Keratinocyte (primary cell): Measurements from ENCODE around the gene NLGN4X. TPM values are rescaled to one million over a fixed set of nuclear protein-coding genes. Genes with fewer than 3 reads are reported as not detected.

Experiments
- DNase-seq: peaks from one replicate; pipeline ENCODE4 v3.0.0-alpha.2; 2011; ENCODE audit warnings: low read depth, missing footprints, low spot score
- FAIRE-seq: peaks from 2 replicates; lab custom pipeline; 2011; peaks lifted over from hg19 to GRCh38; lab: Jason Lieb, UNC
- H2AFZ ChIP-seq: 2 replicates; pipeline ENCODE4 v1.6.0; 2012; ENCODE audit warnings: low read length, control low read depth, inconsistent platforms; ENCODE audit not compliant: control insufficient read depth
- H3K27ac ChIP-seq: 2 replicates; pipeline ENCODE4 v1.5.1; 2011; ENCODE audit warnings: low read length; ENCODE audit not compliant: control insufficient read depth, insufficient read depth
- H3K27me3 ChIP-seq: 3 replicates; pipeline ENCODE4 v1.6.0; 2011; ENCODE audit warnings: low read length; ENCODE audit not compliant: control insufficient read depth, insufficient read depth; ENCODE audit errors: extremely low read depth
- H3K36me3 ChIP-seq, 2 experiments: 2 replicates in 1 of 2; 3 replicates in 1 of 2; pipeline ENCODE4 v1.5.1; 2011; ENCODE audit warnings: low read length in 2 of 2, mild to moderate bottlenecking in 1 of 2; ENCODE audit not compliant: control insufficient read depth in 2 of 2, insufficient read depth in 2 of 2; ENCODE audit errors: extremely low read depth in 1 of 2
- H3K4me1 ChIP-seq: 3 replicates; pipeline ENCODE4 v1.5.1; 2011; ENCODE audit warnings: low read length; ENCODE audit not compliant: control insufficient read depth, insufficient read depth; ENCODE audit errors: extremely low read depth
- H3K4me2 ChIP-seq: 3 replicates; pipeline ENCODE4 v1.6.0; 2011; ENCODE audit warnings: low read depth, low read length; ENCODE audit not compliant: control insufficient read depth, insufficient read depth; ENCODE audit errors: extremely low read depth
- H3K4me3 ChIP-seq, 3 experiments: fragments of 200-600 bp in 1 of 3; sonication (generic) in 1 of 3; 2 replicates in 2 of 3; 3 replicates in 1 of 3; pipeline ENCODE4 v1.5.1; 2011 to 2016; ENCODE audit warnings: low read length in 3 of 3, mild to moderate bottlenecking in 3 of 3, control low read depth in 2 of 3, inconsistent platforms in 1 of 3, low read depth in 1 of 3, mixed read lengths in 1 of 3, mixed run types in 1 of 3, moderate library complexity in 1 of 3; ENCODE audit not compliant: control insufficient read depth in 2 of 3, insufficient read depth in 2 of 3; ENCODE audit errors: extremely low read depth in 1 of 3
- H3K79me2 ChIP-seq: 2 replicates; pipeline ENCODE4 v1.6.0; 2012; ENCODE audit warnings: low read length; ENCODE audit not compliant: control insufficient read depth, insufficient read depth
- H3K9ac ChIP-seq: 3 replicates; pipeline ENCODE4 v1.6.0; 2011; ENCODE audit warnings: low read length; ENCODE audit not compliant: control insufficient read depth, insufficient read depth; ENCODE audit errors: extremely low read depth
- H3K9me1 ChIP-seq: 3 replicates; pipeline ENCODE4 v1.6.0; 2011; ENCODE audit warnings: low read length; ENCODE audit not compliant: control insufficient read depth, insufficient read depth; ENCODE audit errors: extremely low read depth
- H3K9me3 ChIP-seq: 2 replicates; pipeline ENCODE4 v1.5.1; 2012; ENCODE audit warnings: low read depth, low read length; ENCODE audit not compliant: control insufficient read depth
- H4K20me1 ChIP-seq: 3 replicates; pipeline ENCODE4 v1.6.0; 2011; ENCODE audit warnings: low read length; ENCODE audit not compliant: control insufficient read depth, insufficient read depth; ENCODE audit errors: extremely low read depth
- EZH2 ChIP-seq: IDR thresholded peaks from one replicate; pipeline ENCODE4 v1.6.1; 2012; ENCODE audit warnings: inconsistent platforms, mild to moderate bottlenecking, low read length, moderate library complexity
- dilution Hi-C: fragments of 300-500 bp; cut with MboI; formaldehyde crosslinking; loops from one replicate; pipeline ENCODE4 v1.7.0; 2020; ENCODE audit warnings: low sequenced_read_pairs; ENCODE audit not compliant: extremely low pct_ligation_motif_present
- polyA plus RNA-seq, 5 experiments: library from polyadenylated mRNA; depleted of rRNA in 3 of 5; stranded (reverse) in 3 of 5; stranded (forward) in 1 of 5; unstranded in 1 of 5; fragments of >200 nt; gene quantifications; 1 replicate in 1 of 5; 2 replicates in 3 of 5; 3 replicates in 1 of 5; pipeline versions ENCODE4 v1.2.1 to v1.2.3, GENCODE V29; 2011 to 2012; ENCODE audit warnings: missing spikeins in 2 of 5, low read depth in 1 of 5, low replicate concordance in 1 of 5
- TF ChIP-seq, protein P1 (sequence below), 3 experiments: IDR thresholded peaks in 1 of 3; conservative IDR thresholded peaks in 1 of 3; optimal IDR thresholded peaks in 1 of 3; 2 replicates in 2 of 3; 3 replicates in 1 of 3; pipeline versions ENCODE3 to v1.5.1; 2011; ENCODE audit warnings: low read length in 3 of 3, mild to moderate bottlenecking in 3 of 3, moderate library complexity in 2 of 3, control low read depth in 1 of 3, inconsistent platforms in 1 of 3; ENCODE audit not compliant: insufficient read depth in 2 of 3; ENCODE audit errors: extremely low read depth in 1 of 3

The NLGN4X gene
- polyA plus RNA-seq, 1 donor (not counting 4 experiments of a cell fraction or from before 2014, with no cell fraction given) = 2.0 TPM

DNA sequence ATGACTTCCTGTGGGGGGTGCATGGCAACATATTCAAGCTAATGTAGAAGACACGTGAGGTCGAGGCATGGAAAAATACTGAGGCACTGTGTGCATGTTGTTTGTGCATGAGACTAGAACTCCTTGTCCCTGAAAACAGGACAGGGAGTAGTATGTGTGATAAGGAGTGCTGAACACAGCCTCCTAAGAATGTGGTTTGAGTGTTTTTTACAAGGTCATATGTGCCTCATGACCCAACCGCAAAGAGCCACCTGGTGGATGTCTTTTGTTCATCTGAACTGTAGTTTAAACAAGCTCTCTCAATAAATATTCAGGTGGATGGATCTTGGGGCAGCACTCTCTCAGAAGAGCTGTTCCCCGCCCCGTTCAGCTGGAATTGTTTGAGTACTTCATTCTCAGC lies 226.6 kb downstream of the NLGN4X start:
- H3K9me3 ChIP-seq = no peaks in the 10 kb centered on the region
- dilution Hi-C loops = no loop called here
- TF ChIP-seq, protein P1, sequence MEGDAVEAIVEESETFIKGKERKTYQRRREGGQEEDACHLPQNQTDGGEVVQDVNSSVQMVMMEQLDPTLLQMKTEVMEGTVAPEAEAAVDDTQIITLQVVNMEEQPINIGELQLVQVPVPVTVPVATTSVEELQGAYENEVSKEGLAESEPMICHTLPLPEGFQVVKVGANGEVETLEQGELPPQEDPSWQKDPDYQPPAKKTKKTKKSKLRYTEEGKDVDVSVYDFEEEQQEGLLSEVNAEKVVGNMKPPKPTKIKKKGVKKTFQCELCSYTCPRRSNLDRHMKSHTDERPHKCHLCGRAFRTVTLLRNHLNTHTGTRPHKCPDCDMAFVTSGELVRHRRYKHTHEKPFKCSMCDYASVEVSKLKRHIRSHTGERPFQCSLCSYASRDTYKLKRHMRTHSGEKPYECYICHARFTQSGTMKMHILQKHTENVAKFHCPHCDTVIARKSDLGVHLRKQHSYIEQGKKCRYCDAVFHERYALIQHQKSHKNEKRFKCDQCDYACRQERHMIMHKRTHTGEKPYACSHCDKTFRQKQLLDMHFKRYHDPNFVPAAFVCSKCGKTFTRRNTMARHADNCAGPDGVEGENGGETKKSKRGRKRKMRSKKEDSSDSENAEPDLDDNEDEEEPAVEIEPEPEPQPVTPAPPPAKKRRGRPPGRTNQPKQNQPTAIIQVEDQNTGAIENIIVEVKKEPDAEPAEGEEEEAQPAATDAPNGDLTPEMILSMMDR (optimal IDR thresholded peaks at IDR 0.05 in 1 of 3, IDR thresholded peaks at IDR 0.05 in 1 of 3, conservative IDR thresholded peaks at IDR 0.05 in 1 of 3; ENCODE audit: extremely low read depth in 1 of 3, insufficient read depth in 2 of 3, low read length in 3 of 3) = no peak
- no peak for TF ChIP-seq EZH2
- no peak overlapping the region for H3K4me2 ChIP-seq
- no peaks in the 10 kb centered on the region for H4K20me1 ChIP-seq
- no peaks in the 10 kb centered on the region for H3K36me3 ChIP-seq
- no peak overlapping the region for H2AFZ ChIP-seq
- no peak overlapping the region for H3K4me3 ChIP-seq
- H3K4me1 ChIP-seq = no peaks in the 10 kb centered on the region
- no peaks in the 10 kb centered on the region for H3K9me1 ChIP-seq
- FAIRE-seq (no peak), DNase-seq (no peak)
- no peaks in the 10 kb centered on the region for H3K27me3 ChIP-seq
- no peak overlapping the region for H3K9ac ChIP-seq
- no peak overlapping the region for H3K27ac ChIP-seq
- no peaks in the 10 kb centered on the region for H3K79me2 ChIP-seq

DNA sequence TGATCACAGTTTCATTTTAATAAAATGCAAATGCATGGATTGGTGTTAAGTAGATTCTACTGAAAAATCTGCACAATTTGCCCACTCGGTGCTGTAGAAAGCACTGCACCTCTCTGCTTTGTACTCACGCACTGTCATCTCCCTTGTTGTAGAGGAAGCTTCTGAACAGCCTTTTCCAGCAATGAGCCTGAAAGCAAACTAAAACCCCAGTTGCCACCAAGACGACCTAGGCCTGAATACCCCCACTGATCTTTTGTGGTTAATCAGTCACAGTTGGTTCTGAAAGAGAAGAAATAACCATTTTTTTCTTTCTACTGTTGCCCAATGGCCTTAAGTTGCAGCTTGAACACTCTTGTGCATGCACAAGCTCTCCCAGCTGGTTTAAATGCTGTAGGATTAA lies 229.8 kb downstream of the NLGN4X start:
- no peak for DNase-seq
- no peaks in the 10 kb centered on the region for H3K27me3 ChIP-seq
- H3K36me3 ChIP-seq = no peaks in the 10 kb centered on the region
- H3K9me1 ChIP-seq = no peaks in the 10 kb centered on the region
- H4K20me1 ChIP-seq = no peaks in the 10 kb centered on the region
- no peaks in the 10 kb centered on the region for H3K79me2 ChIP-seq
- no peaks in the 10 kb centered on the region for H3K9me3 ChIP-seq
- H3K9ac ChIP-seq = no peak overlapping the region
- TF ChIP-seq, protein P1 (optimal IDR thresholded peaks at IDR 0.05 in 1 of 3, IDR thresholded peaks at IDR 0.05 in 1 of 3, conservative IDR thresholded peaks at IDR 0.05 in 1 of 3; ENCODE audit: extremely low read depth in 1 of 3, insufficient read depth in 2 of 3, low read length in 3 of 3) = no peak
- TF ChIP-seq EZH2 = no peak
- no peak overlapping the region for H3K27ac ChIP-seq
- no peak for FAIRE-seq
- no peaks in the 10 kb centered on the region for H3K4me1 ChIP-seq
- no peak overlapping the region for H2AFZ ChIP-seq
- dilution Hi-C loops = no loop called here
- no peak overlapping the region for H3K4me3 ChIP-seq
- H3K4me2 ChIP-seq = no peak overlapping the region
